WTC11 (cell line): ENCODE measurements around the gene SLC18A2. TPM values are rescaled to one million over a fixed set of nuclear protein-coding genes. Genes with fewer than 3 reads are reported as not detected.
A peak's percentile ranks its signal among the peaks of the same experiment; 100 is the strongest.

ENCODE experiments used
- ATAC-seq: fragments of 200-7000 bp; cut with Tn5 transposase; 2 replicates; pipeline ENCODE4 v1.10.0; 2021; ENCODE audit warnings: mild to moderate bottlenecking, moderate library complexity
- CTCF ChIA-PET: fragments of 300-600 bp; sonication (Branson Sonifier 250); formaldehyde crosslinking; loops from one replicate; lab custom pipeline; 2021; ENCODE audit warnings: antibody characterized with exemption; lab: Charles Lee
- POLR2A ChIA-PET: fragments of 350-600 bp; sonication (Branson Sonifier 250); formaldehyde crosslinking; loops from one replicate; lab custom pipeline; 2021; ENCODE audit warnings: antibody characterized with exemption; lab: Charles Lee
- DNase-seq: peaks from one replicate; pipeline ENCODE4 v3.0.0; 2021; ENCODE audit warnings: low spot score
- H3K27ac Mint-ChIP-seq: 2 replicates; pipeline ENCODE4 v1.8.0; 2021; ENCODE audit warnings: mixed read lengths
- H3K27me3 Mint-ChIP-seq: 2 replicates; pipeline ENCODE4 v1.8.0; 2021; ENCODE audit warnings: low read depth, mild to moderate bottlenecking, moderate library complexity, mixed read lengths
- H3K36me3 Mint-ChIP-seq: 2 replicates; pipeline ENCODE4 v1.8.0; 2021; ENCODE audit warnings: mixed read lengths
- H3K4me1 Mint-ChIP-seq: 2 replicates; pipeline ENCODE4 v1.8.0; 2022; ENCODE audit warnings: mixed read lengths
- H3K4me3 Mint-ChIP-seq: 2 replicates; pipeline ENCODE4 v1.8.0; 2021; ENCODE audit warnings: mild to moderate bottlenecking, moderate library complexity, mixed read lengths
- H3K9me3 Mint-ChIP-seq: 2 replicates; pipeline ENCODE4 v1.8.0; 2021; ENCODE audit warnings: mixed read lengths
- AR ChIP-seq: fragments of 250-450 bp; sonication (Bioruptor Pico); IDR thresholded peaks from 2 replicates; pipeline ENCODE4 v1.9.0; 2021; ENCODE audit warnings: mild to moderate bottlenecking
- ELF4 ChIP-seq: sonication (generic); formaldehyde crosslinking; IDR thresholded peaks from 2 replicates; pipeline ENCODE4 v1.8.1; 2022; ENCODE audit warnings: low read depth, mild to moderate bottlenecking, moderate library complexity, missing genetic modification reagents
- ERG ChIP-seq: fragments of 250-450 bp; sonication (Bioruptor Pico); IDR thresholded peaks from 2 replicates; pipeline ENCODE4 v1.8.0; 2021; ENCODE audit warnings: mild to moderate bottlenecking
- FOXJ3 ChIP-seq: sonication (generic); formaldehyde crosslinking; IDR thresholded peaks from 2 replicates; pipeline ENCODE4 v1.9.0; 2021; ENCODE audit warnings: missing genetic modification reagents, mild to moderate bottlenecking, borderline replicate concordance
- GRHL2 ChIP-seq: fragments of 250-450 bp; sonication (Bioruptor Pico); IDR thresholded peaks from 2 replicates; pipeline ENCODE4 v1.8.0; 2022; ENCODE audit warnings: mild to moderate bottlenecking, moderate library complexity; ENCODE audit not compliant: insufficient replicate concordance, severe bottlenecking
- JAZF1 ChIP-seq: fragments of 250-450 bp; sonication (Bioruptor Pico); IDR thresholded peaks from 2 replicates; pipeline ENCODE4 v1.9.0; 2021; ENCODE audit warnings: moderate library complexity, mild to moderate bottlenecking, inconsistent platforms
- MYBL2 ChIP-seq: sonication (generic); formaldehyde crosslinking; IDR thresholded peaks from 2 replicates; pipeline ENCODE4 v1.8.1; 2023; ENCODE audit warnings: mild to moderate bottlenecking, moderate library complexity, missing genetic modification reagents
- NFYB ChIP-seq: sonication (generic); formaldehyde crosslinking; conservative IDR thresholded peaks from 2 replicates; pipeline ENCODE4 v1.8.0; 2022; ENCODE audit warnings: low read depth, missing genetic modification reagents
- NR2C2 ChIP-seq: sonication (generic); formaldehyde crosslinking; IDR thresholded peaks from 2 replicates; pipeline ENCODE4 v1.8.0; 2022; ENCODE audit warnings: mild to moderate bottlenecking, missing genetic modification reagents
- NR3C1 ChIP-seq: sonication (generic); formaldehyde crosslinking; conservative IDR thresholded peaks from 2 replicates; pipeline ENCODE4 v1.8.1; 2023; ENCODE audit warnings: low read depth, mild to moderate bottlenecking, missing genetic modification reagents
- SP1 ChIP-seq: sonication (generic); formaldehyde crosslinking; conservative IDR thresholded peaks from 2 replicates; pipeline ENCODE4 v1.8.1; 2022; ENCODE audit warnings: missing genetic modification reagents
- TEAD1 ChIP-seq: sonication (generic); formaldehyde crosslinking; IDR thresholded peaks from 2 replicates; pipeline ENCODE4 v1.8.0; 2022; ENCODE audit warnings: mild to moderate bottlenecking, missing genetic modification reagents
- TEAD4 ChIP-seq: sonication (generic); formaldehyde crosslinking; IDR thresholded peaks from 2 replicates; pipeline ENCODE4 v1.8.0; 2022; ENCODE audit warnings: mild to moderate bottlenecking, missing genetic modification reagents
- TP53 ChIP-seq: sonication (generic); formaldehyde crosslinking; IDR thresholded peaks from 2 replicates; pipeline ENCODE4 v1.8.1; 2023; ENCODE audit warnings: mild to moderate bottlenecking, missing genetic modification reagents
- ZNF232 ChIP-seq: sonication (generic); formaldehyde crosslinking; IDR thresholded peaks from 2 replicates; pipeline ENCODE4 v1.8.0; 2022; ENCODE audit warnings: mild to moderate bottlenecking, missing genetic modification reagents
- ZNF281 ChIP-seq: sonication (generic); formaldehyde crosslinking; IDR thresholded peaks from 2 replicates; pipeline ENCODE4 v1.8.0; 2023; ENCODE audit warnings: mild to moderate bottlenecking, missing genetic modification reagents
- total RNA-seq: library from RNA; stranded (reverse); gene quantifications from 3 replicates; pipeline ENCODE4 v1.2.3, GENCODE V29; 2021
- TF ChIP-seq, protein P1 (sequence below): fragments of 250-450 bp; sonication (Bioruptor Pico); IDR thresholded peaks from 2 replicates; pipeline ENCODE4 v2.1.2; 2022; ENCODE audit warnings: mild to moderate bottlenecking, moderate library complexity
- TF ChIP-seq, protein P2 (sequence below): sonication (generic); formaldehyde crosslinking; IDR thresholded peaks from 2 replicates; pipeline ENCODE4 v1.8.0; 2022; ENCODE audit warnings: mild to moderate bottlenecking, missing genetic modification reagents
- TF ChIP-seq, protein P3 (sequence below): sonication (generic); formaldehyde crosslinking; IDR thresholded peaks from 2 replicates; pipeline ENCODE4 v1.8.1; 2022; ENCODE audit warnings: mild to moderate bottlenecking, missing genetic modification reagents, moderate library complexity, borderline replicate concordance

The SLC18A2 gene
- total RNA-seq, 1 experiment from 2014 or later: 5.9 TPM

DNA sequence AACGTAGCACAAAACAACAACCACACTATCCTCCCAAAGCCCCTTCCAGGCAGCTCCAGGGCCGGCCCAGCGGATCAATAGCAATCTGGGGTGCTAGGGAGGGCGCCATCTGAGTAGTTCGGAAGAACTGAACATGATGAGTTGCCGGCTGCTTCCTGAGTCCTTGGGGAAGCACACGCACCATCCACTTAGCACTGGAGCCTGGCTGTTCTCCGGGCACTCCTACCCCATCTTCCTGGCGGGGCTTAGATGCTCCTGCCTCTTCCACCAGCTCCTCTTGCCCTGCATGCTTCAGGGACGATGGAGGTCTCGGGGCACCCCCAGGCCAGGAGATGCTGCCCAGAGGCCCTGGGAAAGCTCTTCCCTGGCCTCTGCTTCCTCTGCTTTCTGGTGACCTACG, 43.7 kb upstream of the SLC18A2 start, which contains the start of gene KCNK18:
KCNK18 (plus strand) TSS at position 301 of the 400 bp plus-strand sequence; CDS start at position 301, 0 bp downstream.
- no peak for ATAC-seq
- Mint-ChIP-seq H3K27ac (no peak within 1 kb of the TSS), H3K4me3 (no peak within 1 kb of the TSS), H3K4me1 (0 out of 2 replicates have a peak, but pooled peaks cover 7% of the 10 kb centered on the region), H3K27me3 (no peaks in the 10 kb centered on the region; the same call in 1 of the 2 replicates), H3K36me3 (no peaks in the 10 kb centered on the region), H3K9me3 (peaks cover 5% of the 10 kb centered on the region; the same call in 1 of the 2 replicates)
- CTCF ChIA-PET: interaction anchor here (0.8 to 2.8 kb wide), 5 partner anchors 18 to 399 kb away, joined by 3 to 20 read pairs (median 3); no protein-coding TSS in a partner anchor
- POLR2A ChIA-PET: no interaction called here
- DNase-seq: no peak
- TF ChIP-seq GRHL2 (CRISPR knock-in tag) (no peak), JAZF1 (CRISPR knock-in tag) (no peak), SP1 (CRISPR knock-in tag) (no peak), TP53 (CRISPR knock-in tag) (no peak), AR (no peak), MYBL2 (CRISPR knock-in tag) (no peak), TEAD4 (CRISPR knock-in tag) (no peak), NR2C2 (CRISPR knock-in tag) (no peak), ZNF281 (CRISPR knock-in tag) (no peak), ERG (CRISPR knock-in tag) (no peak)
- TF ChIP-seq, protein P1, sequence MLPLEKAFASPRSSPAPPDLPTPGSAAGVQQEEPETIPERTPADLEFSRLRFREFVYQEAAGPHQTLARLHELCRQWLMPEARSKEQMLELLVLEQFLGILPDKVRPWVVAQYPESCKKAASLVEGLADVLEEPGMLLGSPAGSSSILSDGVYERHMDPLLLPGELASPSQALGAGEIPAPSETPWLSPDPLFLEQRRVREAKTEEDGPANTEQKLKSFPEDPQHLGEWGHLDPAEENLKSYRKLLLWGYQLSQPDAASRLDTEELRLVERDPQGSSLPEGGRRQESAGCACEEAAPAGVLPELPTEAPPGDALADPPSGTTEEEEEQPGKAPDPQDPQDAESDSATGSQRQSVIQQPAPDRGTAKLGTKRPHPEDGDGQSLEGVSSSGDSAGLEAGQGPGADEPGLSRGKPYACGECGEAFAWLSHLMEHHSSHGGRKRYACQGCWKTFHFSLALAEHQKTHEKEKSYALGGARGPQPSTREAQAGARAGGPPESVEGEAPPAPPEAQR (CRISPR knock-in tag): no peak
- TF ChIP-seq, protein P2, sequence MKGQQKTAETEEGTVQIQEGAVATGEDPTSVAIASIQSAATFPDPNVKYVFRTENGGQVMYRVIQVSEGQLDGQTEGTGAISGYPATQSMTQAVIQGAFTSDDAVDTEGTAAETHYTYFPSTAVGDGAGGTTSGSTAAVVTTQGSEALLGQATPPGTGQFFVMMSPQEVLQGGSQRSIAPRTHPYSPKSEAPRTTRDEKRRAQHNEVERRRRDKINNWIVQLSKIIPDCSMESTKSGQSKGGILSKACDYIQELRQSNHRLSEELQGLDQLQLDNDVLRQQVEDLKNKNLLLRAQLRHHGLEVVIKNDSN (CRISPR knock-in tag): no peak

- no peaks in the 10 kb centered on the region; the same call in 1 of the 2 replicates for H3K27me3 Mint-ChIP-seq
- no peak overlapping the region for H3K27ac Mint-ChIP-seq
- peaks cover 5% of the 10 kb centered on the region; the same call in 1 of the 2 replicates for H3K9me3 Mint-ChIP-seq
- DNase-seq: no peak
- ATAC-seq: peak; percentile 60
- no peaks in the 10 kb centered on the region for H3K36me3 Mint-ChIP-seq
- POLR2A ChIA-PET: no interaction called here
- 0 out of 2 replicates have a peak, but pooled peaks cover 7% of the 10 kb centered on the region for H3K4me1 Mint-ChIP-seq
- H3K4me3 Mint-ChIP-seq: no peak overlapping the region
- no peak for TF ChIP-seq FOXJ3
- no peak for TF ChIP-seq TEAD1 (CRISPR knock-in tag)
- TF ChIP-seq ELF4: no peak
- TF ChIP-seq, protein P3, sequence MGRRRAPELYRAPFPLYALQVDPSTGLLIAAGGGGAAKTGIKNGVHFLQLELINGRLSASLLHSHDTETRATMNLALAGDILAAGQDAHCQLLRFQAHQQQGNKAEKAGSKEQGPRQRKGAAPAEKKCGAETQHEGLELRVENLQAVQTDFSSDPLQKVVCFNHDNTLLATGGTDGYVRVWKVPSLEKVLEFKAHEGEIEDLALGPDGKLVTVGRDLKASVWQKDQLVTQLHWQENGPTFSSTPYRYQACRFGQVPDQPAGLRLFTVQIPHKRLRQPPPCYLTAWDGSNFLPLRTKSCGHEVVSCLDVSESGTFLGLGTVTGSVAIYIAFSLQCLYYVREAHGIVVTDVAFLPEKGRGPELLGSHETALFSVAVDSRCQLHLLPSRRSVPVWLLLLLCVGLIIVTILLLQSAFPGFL: no peak
- TF ChIP-seq NR3C1 (CRISPR knock-in tag): no peak
- no peak for TF ChIP-seq NFYB (CRISPR knock-in tag)
- TF ChIP-seq ZNF232 (CRISPR knock-in tag): no peak
- no peak for TF ChIP-seq TP53 (CRISPR knock-in tag)
- CTCF ChIA-PET: interaction anchor here (1.1 to 2.8 kb wide), 5 partner anchors 18 to 400 kb away, joined by 3 to 20 read pairs (median 3); no protein-coding TSS in a partner anchor
Observed at GRCh38 chr10:117198088-117198487, 42.8 kb upstream of the SLC18A2 start.
